NCI-H2029 treated with DMSO at 0.1 percent for 48 hours (cell line): ENCODE data around the gene KDM3B.
A peak's percentile ranks its signal among the peaks of the same experiment; 100 is the strongest.
"Not testable (repeated sequence)": the region's sequence is repeated elsewhere in the genome, so short reads cannot be mapped to it uniquely, and the experiment has no call there.

Experiments used
- DNase-seq: peaks from one replicate; lab custom pipeline; 2025; lab: John Stamatoyannopoulos, UW

The KDM3B gene

DNA sequence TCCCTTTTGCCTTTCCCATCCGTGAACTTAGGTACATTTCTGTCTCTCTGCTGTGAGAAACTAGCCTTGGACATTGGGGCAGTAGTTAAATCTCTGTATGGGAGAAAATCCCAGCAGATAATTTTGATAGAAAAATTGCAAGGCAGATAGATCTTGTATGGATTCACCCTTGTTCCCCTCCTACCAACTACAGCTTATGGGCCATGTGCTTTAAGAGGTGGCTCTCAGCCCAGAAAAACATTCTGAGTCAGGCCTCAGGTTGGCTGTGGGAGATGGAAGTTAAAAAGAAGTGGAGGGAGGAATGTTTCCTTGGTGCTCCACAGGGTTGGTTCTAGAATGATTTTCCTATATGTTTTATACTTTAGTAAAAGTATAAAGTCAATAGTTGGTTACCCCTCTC lies 1.4 kb upstream of the KDM3B start:
- no peak for DNase-seq

DNA sequence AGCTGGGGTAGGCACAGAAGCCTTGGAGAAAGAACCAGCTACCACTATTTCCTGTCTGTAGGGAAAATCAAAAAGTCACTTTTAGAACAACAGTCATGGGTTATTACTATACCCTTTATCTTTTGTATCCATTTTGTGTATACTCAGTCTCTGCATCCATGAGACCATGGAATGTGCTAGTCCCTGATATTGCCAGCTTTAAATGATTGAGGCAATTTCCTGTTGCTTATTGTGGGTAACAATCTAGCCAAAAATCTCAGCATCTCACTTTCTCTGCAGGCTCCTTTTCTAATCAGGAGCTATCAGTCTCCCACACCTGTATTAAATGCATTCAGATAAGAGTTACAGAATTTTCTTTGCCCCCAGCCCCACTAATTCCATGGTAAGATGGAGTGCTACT lies 968 bp upstream of the KDM3B start:
- no peak for DNase-seq

DNA sequence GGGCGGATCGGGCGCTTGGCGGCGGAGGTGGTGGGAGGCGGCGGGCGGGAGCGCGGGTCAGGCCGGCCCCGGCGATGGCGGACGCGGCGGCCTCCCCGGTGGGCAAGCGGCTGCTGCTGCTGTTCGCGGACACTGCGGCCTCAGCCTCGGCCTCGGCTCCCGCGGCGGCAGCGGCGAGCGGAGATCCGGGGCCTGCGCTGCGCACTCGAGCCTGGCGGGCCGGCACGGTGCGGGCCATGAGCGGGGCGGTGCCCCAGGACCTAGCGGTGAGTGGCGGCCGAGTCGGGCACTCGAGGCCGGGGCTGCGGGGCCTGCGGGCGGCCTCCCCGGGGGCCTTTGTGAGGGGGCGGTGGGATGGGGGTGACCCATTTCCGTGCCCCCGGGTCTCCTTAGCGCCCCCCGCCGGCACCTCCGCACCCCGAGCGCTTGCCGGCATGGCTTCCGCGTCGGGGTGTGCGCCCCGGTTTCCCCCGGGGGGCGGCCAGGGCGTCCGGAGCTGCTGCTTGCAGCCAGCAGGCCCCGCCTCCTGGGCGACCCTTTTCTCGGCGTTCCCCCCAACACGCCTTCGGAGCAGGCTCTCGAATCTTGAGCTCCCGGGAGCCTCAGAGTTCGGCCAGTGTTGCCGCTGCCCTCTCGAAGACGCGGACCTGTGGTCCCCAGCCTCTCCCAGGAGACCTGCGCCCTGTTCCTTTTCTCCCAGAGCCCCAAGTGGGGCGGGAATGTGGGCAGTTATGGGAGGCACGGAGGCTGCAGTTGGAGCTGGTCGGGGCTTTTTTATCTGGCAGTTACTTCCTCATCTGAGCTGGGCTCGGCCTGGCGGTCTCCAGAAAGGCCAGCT lies 456 bp downstream of the KDM3B start:
- DNase-seq: no peak

DNA sequence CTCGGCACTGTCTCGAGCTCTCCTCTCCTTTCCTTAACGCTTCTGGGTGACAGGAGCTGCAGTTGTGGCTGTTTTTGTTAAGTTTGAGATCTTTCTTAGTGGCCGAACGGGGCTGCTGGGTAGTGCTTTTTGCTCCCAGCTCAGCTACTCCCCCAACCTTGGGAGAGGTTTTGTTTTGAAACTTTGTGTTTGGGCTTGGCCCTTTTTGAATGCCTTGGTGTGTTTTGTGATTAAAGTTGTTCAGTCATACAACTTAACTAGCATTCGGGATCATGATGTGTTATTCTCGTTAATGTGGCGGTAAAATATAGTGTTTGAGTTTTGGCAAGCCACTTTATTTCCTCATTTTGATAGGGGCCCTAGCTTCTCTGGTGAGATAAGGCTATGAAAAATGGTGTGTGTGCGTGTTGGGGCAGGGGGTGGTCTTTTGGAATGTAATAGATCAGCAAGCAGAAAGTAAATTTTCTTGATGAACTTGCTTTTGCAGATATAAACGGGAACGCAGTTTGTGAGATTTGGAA lies 1.1 kb downstream of the KDM3B start:
- no peak for DNase-seq

DNA sequence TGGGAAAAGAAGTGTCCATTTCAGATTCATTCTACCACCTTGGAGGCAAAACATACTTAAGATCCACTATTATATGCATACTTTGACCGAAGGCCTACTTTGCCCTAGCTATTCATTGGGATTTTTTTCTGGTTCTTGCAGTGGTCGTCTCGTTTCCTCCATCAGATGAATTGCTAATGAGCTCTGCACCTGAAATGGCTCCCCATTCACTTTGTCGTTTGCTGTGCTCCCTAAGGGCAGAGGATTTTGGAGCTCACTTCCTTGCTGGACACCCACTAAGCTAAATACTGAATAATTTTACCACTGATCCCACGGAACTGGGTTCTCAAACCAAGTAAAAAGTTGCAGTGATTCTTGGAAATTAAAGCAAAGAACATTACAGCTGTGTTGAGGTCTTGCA lies 1.9 kb downstream of the KDM3B start:
- no peak for DNase-seq

DNA sequence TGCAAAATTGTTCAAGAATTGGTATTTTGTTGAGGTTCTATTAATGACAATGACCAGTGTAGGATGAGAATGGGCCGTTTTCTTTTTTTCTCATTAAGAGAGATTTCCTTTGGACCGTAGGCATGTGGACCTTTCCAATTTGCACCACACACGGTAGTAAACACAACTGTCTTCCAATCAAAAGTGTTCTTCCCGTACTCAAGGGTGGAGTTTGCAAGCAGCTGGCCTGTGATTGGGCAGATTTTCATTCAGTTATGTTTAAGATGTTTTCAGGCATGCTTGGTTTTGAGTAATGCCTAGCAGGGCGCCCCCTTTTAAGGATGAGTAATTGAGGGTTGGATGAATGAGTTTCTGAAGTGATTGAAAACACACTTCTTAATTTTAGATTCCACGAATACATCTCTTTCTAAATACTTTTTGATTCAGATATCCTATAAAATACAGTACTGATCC lies 2.5 kb downstream of the KDM3B start:
- no peak for DNase-seq

DNA sequence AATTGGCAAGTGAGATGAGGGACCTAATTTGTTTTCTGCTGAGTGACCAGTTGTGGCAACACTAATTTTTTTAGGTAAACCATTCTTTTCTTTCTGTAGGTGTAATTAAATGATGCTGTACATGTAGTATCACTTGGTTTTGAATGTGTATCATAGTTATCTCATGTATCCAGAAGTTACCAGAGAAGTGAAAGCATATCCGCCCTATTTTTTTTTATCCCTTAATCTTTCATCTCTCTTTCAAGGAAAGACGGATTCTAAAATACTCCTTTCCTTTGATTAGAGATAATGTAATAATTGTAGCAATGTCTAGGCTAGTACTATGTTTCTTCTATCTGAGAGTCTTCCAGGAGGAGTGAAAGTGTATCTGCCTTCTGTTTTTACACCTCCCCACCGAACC lies 7.1 kb downstream of the KDM3B start:
- no peak for DNase-seq

DNA sequence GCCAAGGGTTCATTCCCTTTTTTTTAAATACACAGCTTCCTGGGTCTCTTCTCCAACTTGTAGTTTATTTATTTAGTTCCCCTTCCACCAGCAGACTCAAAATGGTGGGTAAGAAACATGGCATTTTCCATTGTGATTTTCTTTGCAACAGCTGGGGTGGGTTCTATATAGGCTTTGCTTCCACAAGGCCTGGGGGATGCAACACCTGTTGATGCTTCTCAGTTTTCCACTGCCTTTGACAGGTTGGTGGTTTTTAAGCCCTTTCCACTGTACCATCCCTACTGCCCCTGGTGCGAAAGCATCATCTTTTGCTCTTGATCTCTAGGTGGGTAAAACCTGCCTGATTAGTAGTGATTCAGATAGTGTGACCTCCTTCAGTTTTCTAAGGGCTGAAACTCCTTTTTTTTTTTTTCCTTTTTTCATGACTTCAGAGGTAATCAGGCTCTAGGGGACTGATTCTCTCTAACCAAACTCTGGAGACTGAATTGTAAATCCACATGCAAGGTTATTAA lies 8.5 kb downstream of the KDM3B start:
- no peak for DNase-seq

DNA sequence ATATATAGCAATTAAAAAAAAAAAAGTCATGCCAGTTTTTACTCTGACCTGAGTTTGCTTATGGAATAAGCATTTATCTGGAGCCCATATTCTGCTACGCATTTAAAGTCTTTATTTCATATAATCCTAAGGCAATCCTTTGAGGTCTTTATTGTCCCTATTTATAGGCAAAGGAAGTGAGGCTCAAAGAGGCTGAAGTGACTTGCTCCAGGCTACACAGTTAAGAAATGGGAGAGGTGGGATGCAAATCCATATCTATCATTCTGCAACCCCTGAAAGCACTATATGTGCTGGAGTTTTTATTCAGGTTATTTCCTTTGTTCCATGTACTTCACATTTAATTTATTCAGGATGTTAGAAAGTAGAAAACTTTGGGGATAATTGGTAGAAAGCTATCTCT lies 12.1 kb downstream of the KDM3B start:
- DNase-seq: no peak

DNA sequence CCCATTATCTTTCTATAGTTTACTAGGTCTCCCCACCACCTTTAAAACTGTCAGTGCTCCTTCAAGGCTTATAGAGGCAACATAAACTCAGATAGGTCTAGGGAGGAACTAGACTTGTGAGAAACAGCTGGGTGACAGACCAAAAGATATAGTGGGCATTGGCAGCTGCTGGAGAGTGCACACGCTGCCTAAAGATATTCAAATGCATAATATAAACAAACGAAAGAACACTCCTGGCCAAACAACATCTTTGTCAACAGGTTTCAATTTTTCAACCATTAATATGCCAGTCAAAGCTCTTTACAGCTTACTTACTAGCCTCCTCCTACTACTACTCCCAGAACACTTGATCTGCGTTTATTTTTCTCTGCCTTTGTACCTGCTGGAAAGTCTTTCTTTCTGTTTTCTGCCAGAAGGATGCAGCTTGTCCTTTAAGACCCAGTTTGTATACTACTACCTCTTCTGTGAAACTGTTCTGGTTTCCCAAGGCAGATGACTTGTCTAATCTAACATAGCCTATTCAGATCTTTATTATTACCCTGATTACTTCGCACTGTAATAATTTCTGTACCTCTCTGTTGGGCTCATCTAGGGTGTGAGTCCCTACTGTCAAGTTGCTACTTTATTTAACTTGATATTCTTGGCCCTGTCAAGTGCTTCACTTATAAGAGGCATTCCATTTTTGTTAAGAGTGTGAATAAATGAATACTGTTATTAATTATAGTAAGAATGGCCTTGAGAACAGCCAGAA lies 14.3 kb downstream of the KDM3B start:
- DNase-seq: peak; percentile 29

DNA sequence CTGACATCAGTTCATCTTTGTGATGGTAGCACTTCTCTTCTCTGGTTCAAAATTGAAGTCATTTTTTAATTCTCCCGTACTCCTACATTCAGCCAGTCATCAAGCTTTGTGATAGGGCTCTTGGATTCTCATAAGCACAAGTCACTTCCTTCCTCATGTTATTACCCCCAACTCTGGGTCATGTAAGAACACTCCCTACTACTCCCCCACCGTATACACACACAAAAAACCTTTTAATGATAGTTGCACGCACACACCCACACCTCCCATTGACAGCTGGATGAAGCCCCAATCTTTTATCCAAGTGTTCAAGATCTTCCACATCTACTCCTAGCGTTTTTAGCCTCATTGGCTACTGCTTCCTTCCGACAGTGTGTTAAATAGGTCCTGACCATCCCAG lies 16.8 kb downstream of the KDM3B start:
- no peak for DNase-seq

DNA sequence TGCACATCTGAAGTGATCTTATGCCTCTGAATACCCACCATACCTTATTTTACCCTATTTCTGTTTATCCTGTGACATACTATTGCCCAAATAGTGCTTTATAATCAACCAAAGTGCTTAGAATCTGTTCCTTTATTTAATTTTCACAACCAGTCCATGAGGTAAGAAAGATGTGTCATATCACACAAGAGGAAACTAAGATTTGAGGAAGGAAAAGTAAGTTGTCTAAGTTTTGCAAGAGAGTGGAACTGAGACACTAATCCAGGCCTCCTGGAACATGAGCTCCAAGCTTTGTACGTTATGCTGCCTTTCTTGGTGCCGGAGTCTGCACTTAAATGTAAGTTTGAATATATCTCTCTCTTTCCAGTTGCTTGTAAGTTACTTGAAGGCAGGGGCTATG lies 17.2 kb downstream of the KDM3B start:
- DNase-seq: no peak

DNA sequence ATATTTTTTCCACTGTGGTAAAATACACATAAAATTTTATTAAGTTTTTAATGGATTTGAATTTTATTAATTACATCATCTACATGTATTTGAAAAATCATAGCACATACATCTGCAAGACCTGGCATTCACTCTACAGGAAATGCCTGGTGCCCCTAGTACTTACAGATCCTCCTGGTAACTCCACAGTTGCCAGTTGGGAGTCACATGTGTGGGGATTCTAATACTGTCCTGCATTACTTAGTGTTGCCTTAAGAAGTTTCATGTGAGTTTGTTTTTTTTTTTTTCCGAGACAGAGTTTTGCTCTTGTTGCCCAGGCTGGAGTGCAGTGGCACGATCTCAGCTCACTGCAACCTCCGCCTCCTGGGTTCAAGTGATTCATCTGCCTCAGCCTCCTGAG lies 18.1 kb downstream of the KDM3B start:
- DNase-seq: no peak

DNA sequence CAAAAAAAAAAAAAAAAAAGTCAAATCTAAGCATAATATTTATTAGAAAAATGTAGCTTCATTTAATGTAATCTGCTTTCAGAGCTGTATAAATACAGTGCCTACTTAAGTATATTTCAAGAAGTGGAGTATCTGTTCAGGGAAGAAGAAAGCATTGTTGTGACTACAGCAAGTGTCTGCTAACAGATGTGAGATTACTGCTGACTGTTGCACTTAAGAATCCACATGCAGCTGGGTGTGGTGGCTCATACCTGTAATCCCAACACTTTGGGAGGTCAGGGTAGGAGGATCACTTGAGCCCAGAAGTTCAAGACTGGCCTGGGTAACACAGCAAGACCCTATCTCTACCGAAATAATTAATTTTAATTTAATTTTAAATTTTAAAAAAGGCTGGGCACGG lies 19.0 kb downstream of the KDM3B start:
- DNase-seq: no peak

DNA sequence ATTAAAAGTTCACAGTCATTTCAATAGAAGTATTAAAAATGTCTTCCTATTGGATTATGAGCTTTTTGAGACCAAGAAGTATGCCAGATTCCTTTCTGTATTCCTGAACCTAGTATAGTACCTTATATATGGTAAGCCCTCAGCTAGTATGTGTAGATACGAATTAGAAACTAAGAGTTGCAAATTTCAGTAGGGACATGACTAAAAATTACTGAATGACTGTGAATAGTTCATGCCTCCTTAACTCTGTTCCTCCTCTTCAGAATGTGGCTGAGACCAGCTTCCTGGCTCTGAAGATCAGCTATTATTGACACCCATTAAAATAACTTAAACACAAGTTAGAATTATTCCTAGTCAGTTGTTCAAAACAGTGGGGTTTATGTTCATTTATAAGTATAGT lies 19.7 kb downstream of the KDM3B start:
- no peak for DNase-seq

DNA sequence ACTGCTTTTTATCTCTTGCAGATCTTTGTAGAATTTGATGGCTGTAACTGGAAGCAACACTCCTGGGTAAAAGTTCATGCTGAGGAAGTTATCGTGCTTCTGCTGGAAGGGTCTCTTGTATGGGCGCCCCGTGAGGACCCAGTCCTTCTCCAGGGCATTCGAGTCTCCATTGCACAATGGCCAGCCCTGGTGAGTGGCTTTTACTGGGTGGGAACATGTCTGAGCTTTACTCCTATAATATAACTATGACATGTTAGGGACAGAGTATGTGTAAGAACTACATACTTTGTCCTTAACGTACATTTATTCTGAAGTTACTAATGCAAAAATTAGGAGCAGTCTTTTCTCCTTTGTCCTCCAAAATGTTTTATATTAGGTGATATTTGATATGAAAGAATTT lies 20.2 kb downstream of the KDM3B start:
- no peak for DNase-seq

DNA sequence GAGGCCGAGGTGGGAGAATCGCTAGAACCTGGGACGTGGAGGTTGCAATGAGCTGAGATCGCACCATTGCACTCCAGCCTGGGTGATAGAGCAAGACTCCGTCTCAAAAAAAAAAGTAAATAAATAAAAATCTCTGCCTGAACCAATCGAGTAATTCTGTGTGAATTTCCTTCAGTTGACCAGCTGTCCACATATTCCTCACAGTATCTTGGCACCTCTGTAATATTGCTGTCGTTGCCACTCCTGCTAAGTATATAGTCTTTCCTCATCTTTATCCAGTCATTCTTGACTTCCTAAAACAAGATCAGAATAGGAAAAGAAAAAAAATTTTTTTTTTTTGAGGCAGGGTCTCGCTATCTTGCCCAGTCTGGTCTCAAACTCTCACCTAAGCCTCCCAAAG lies 29.9 kb downstream of the KDM3B start:
- no peak for DNase-seq

DNA sequence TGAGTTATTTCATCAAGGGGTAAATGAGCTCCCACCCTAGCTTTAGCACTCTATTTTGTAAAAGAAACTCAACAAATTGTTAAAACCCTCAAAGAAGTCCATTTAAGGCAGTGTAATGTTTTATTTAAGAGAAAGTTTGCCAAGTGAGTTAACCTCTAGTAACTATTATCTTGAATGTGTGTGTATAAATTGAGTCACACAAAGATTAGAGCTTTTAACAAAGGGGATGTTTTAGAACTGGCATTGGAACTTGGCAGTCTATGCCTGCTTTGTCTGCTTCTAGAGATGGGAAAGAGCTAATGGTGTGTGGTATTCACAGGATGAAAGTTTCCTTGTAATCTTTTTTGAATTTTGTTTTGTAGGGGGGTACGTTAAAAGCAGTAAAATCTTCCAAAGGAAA lies 33.2 kb downstream of the KDM3B start:
- no peak for DNase-seq

DNA sequence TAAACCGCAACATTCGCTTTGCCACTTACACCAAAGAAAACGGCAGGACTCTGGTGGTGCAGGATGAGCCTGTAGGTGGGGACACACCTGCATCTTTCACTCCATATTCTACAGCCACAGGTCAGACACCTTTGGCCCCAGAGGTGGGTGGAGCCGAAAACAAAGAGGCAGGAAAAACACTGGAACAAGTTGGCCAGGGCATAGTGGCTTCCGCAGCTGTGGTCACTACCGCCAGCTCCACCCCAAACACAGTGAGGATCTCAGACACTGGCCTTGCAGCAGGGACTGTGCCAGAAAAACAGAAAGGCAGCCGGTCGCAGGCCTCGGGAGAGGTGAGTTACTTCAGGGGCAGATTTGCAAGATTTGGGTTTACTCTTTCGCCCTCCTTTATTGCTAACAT lies 33.8 kb downstream of the KDM3B start:
- DNase-seq: no peak

DNA sequence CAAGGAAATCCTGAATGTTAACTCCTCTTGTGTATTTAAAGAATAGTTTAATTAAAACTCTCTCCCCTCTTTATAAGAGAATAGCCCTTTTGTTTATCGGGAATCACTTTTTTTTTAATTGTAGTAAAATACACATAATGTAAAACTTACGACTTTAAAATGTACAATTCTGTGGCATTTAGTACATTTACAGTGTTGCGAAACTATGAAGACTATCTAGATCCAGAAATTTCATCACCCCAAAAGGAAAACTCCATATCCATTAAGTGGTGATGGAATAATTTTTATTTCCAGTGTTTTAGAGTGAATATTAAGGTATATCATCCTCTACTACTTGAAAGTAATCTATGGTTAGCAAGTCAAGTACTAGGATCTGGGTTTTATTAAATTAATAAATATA lies 36.8 kb downstream of the KDM3B start:
- DNase-seq: no peak

DNA sequence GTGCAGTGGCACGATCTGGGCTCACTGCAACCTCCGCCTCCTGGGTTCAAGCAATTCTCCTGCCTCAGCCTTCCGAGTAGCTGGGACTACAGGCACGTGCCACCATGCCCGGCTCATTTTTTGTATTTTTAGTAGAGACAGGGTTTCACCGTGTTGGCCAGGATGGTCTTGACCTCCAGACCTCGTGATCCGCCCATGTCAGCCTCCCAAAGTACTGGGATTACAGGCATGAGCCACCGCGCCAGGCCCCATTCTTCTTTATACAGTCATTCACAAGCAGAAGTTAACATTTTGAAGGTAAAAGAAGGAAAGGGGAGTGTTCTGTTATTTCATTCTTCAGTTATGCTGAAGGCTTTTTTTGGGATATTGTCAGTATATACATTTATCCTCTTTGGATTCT lies 37.4 kb downstream of the KDM3B start:
- not testable (repeated sequence) for DNase-seq

DNA sequence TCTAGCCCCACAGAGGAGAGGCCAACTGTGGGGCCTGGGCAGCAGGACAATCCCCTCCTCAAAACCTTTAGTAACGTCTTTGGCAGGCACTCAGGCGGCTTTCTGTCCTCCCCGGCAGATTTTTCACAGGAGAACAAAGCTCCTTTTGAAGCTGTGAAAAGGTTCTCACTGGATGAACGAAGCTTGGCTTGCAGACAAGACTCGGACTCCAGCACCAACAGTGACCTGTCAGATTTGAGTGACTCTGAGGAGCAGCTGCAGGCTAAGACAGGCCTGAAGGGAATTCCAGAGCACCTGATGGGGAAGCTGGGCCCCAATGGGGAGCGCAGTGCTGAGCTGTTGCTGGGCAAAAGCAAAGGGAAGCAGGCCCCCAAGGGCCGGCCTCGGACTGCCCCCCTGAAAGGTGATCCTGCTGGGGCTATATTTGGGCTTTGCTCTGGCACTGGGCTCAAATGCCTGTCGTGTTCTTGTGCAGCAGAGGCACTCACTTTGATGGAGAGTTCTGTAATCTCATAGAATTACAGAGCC lies 39.4 kb downstream of the KDM3B start:
- DNase-seq: no peak

DNA sequence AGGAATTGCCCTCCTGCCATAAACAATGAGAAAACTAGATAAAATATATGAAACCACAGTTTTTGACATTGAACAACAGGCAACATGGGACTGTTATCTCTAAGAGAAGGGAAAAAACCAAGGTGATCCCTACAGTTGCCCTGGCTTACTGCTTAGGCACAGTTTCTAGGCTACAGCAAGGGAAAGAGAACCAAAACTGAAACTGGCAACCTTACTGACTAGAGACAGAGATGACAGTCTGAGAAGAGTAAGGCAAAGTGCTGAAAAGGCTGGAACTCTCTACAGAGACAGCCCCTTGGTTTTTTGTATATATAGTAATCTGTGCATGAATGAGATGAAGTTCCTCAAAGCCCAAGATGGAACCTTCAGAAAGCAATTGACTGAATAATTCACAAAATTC lies 50.2 kb downstream of the KDM3B start:
- DNase-seq: no peak
